Activated T-helper 2 cell treated with anti-CD3 and anti-CD28 coated beads, Interferon-gamma antibody, Interleukin-2, Interleukin-4, amounts not matched to agents 10 μg/mL and 5 μg/mL and 100 μg/mL, durations not matched to agents 14 hours and 24 hours and 36 hours (primary cell): ENCODE data around the gene KRTAP6-1. TPM values are rescaled to one million over a fixed set of nuclear protein-coding genes. Genes with fewer than 3 reads are reported as not detected.

ENCODE experiments used
- total RNA-seq: library from RNA; stranded (reverse); gene quantifications from 2 replicates; pipeline ENCODE4 v1.2.3, GENCODE V29; 2022

Gene KRTAP6-1
- total RNA-seq, 1 donor from 2014 or later: not detected

Other genes starting within 250 kb of the KRTAP6-1 start
- not detected in 2 replicates for gene KRTAP13-2, start 241.7 kb downstream of the KRTAP6-1 start, total RNA-seq
- gene KRTAP13-1, start 217.9 kb downstream of the KRTAP6-1 start, total RNA-seq: not detected in 2 replicates
- gene KRTAP13-3, start 188.0 kb downstream of the KRTAP6-1 start, total RNA-seq: not detected in 2 replicates
- gene KRTAP13-4, start 183.7 kb downstream of the KRTAP6-1 start, total RNA-seq: not detected in 2 replicates
- not detected in 2 replicates for gene KRTAP15-1, start 173.7 kb downstream of the KRTAP6-1 start, total RNA-seq
- gene KRTAP19-1, start 133.6 kb downstream of the KRTAP6-1 start, total RNA-seq: not detected in 2 replicates
- not detected in 2 replicates for gene KRTAP19-2, start 126.5 kb downstream of the KRTAP6-1 start, total RNA-seq
- gene KRTAP19-3, start 121.9 kb downstream of the KRTAP6-1 start, total RNA-seq: not detected in 2 replicates
- gene KRTAP19-4, start 116.8 kb downstream of the KRTAP6-1 start, total RNA-seq: not detected in 2 replicates
- not detected in 2 replicates for gene KRTAP19-5, start 111.8 kb downstream of the KRTAP6-1 start, total RNA-seq
- gene KRTAP19-6, start 72.1 kb downstream of the KRTAP6-1 start, total RNA-seq: not detected in 2 replicates
- not detected in 2 replicates for gene KRTAP19-7, start 52.6 kb downstream of the KRTAP6-1 start, total RNA-seq
- gene KRTAP22-2, start 23.5 kb downstream of the KRTAP6-1 start, total RNA-seq: not detected in 2 replicates
- not detected in 2 replicates for gene KRTAP6-3, start 21.5 kb downstream of the KRTAP6-1 start, total RNA-seq
- gene KRTAP6-2, start 15.0 kb downstream of the KRTAP6-1 start, total RNA-seq: not detected in 2 replicates
- not detected in 2 replicates for gene KRTAP22-1, start 12.8 kb downstream of the KRTAP6-1 start, total RNA-seq
- not detected in 2 replicates for gene KRTAP20-1, start 2.5 kb upstream of the KRTAP6-1 start, total RNA-seq
- gene KRTAP20-4, start 6.7 kb upstream of the KRTAP6-1 start, total RNA-seq: not detected in 2 replicates
- not detected in 2 replicates for gene KRTAP20-2, start 21.3 kb upstream of the KRTAP6-1 start, total RNA-seq
- gene KRTAP20-3, start 28.9 kb upstream of the KRTAP6-1 start, total RNA-seq: not detected in 2 replicates
- not detected in 2 replicates for gene KRTAP21-3, start 104.8 kb upstream of the KRTAP6-1 start, total RNA-seq
- not detected in 2 replicates for gene KRTAP21-2, start 133.3 kb upstream of the KRTAP6-1 start, total RNA-seq
- not detected in 2 replicates for gene KRTAP21-1, start 141.5 kb upstream of the KRTAP6-1 start, total RNA-seq
- gene KRTAP8-1, start 199.3 kb upstream of the KRTAP6-1 start, total RNA-seq: not detected in 2 replicates
- not detected in 2 replicates for gene KRTAP7-1, start 215.8 kb upstream of the KRTAP6-1 start, total RNA-seq